Hepatocyte (in vitro differentiated cells): ENCODE data around the gene LRRFIP1. TPM values are rescaled to one million over a fixed set of nuclear protein-coding genes. Genes with fewer than 3 reads are reported as not detected.
A peak's percentile ranks its signal among the peaks of the same experiment; 100 is the strongest.
"Not testable (repeated sequence)": the region's sequence is repeated elsewhere in the genome, so short reads cannot be mapped to it uniquely, and the experiment has no call there.

ENCODE experiments used
- DNase-seq: peaks from one replicate; pipeline ENCODE4 v3.0.0-alpha.2; 2016; ENCODE audit warnings: low spot score
- H2AFZ ChIP-seq: fragments of 200-600 bp; sonication (generic); 2 replicates; pipeline ENCODE4 v1.6.0; 2016; ENCODE audit warnings: antibody characterized with exemption, mild to moderate bottlenecking
- H3K27ac ChIP-seq: fragments of 200-600 bp; sonication (generic); 2 replicates; pipeline ENCODE4 v1.5.1; 2016; ENCODE audit warnings: mild to moderate bottlenecking
- H3K27me3 ChIP-seq: fragments of 200-600 bp; sonication (generic); 2 replicates; pipeline ENCODE4 v1.6.1; 2016
- H3K36me3 ChIP-seq: fragments of 200-600 bp; sonication (generic); replicated peaks from 2 replicates; pipeline ENCODE4 v1.5.1; 2016; ENCODE audit warnings: low read depth; ENCODE audit not compliant: insufficient read depth
- H3K4me1 ChIP-seq: fragments of 200-600 bp; sonication (generic); 2 replicates; pipeline ENCODE4 v1.5.1; 2016; ENCODE audit warnings: mild to moderate bottlenecking, moderate library complexity; ENCODE audit not compliant: insufficient read depth
- H3K4me2 ChIP-seq: fragments of 200-600 bp; sonication (generic); 2 replicates; pipeline ENCODE4 v1.6.0; 2016
- H3K4me3 ChIP-seq: fragments of 200-600 bp; sonication (generic); 2 replicates; pipeline ENCODE4 v1.5.1; 2016; ENCODE audit warnings: mild to moderate bottlenecking
- H3K79me2 ChIP-seq: fragments of 200-600 bp; sonication (generic); 2 replicates; pipeline ENCODE4 v1.6.0; 2017; ENCODE audit warnings: mild to moderate bottlenecking
- H3K9me2 ChIP-seq: fragments of 200-600 bp; sonication (generic); replicated peaks from 2 replicates; pipeline ENCODE4 v1.6.0; 2017; ENCODE audit warnings: mild to moderate bottlenecking; ENCODE audit not compliant: insufficient read depth
- H3K9me3 ChIP-seq: fragments of 200-600 bp; sonication (generic); 2 replicates; pipeline ENCODE4 v1.5.1; 2016; ENCODE audit warnings: low read depth, mild to moderate bottlenecking
- H4K20me1 ChIP-seq: fragments of 200-600 bp; sonication (generic); 2 replicates; pipeline ENCODE4 v1.6.0; 2016; ENCODE audit warnings: mild to moderate bottlenecking; ENCODE audit not compliant: insufficient read depth, poor library complexity, severe bottlenecking
- CTCF ChIP-seq: fragments of 200-600 bp; sonication (generic); IDR thresholded peaks from 2 replicates; pipeline ENCODE4 v1.5.1; 2016; ENCODE audit warnings: antibody characterized with exemption, mild to moderate bottlenecking; ENCODE audit not compliant: poor library complexity
- EZH2 ChIP-seq: fragments of 200-600 bp; sonication (generic); IDR thresholded peaks from 2 replicates; pipeline ENCODE4 v1.6.1; 2016; ENCODE audit warnings: antibody characterized with exemption, mild to moderate bottlenecking, borderline replicate concordance
- EZH2phosphoT487 ChIP-seq: fragments of 200-600 bp; sonication (generic); IDR thresholded peaks from one replicate; pipeline ENCODE4 v1.6.1; 2018; ENCODE audit warnings: antibody characterized with exemption, mild to moderate bottlenecking, low read depth, moderate library complexity; ENCODE audit not compliant: unreplicated experiment, severe bottlenecking
- WGBS: methylation state at CpG from one replicate; pipeline ENCODE4 v1.1.6; 2016; ENCODE audit warnings: low lambda C conversion rate; ENCODE audit errors: missing lambda C conversion rate; 5-methylcytosine and 5-hydroxymethylcytosine counted together
- polyA plus RNA-seq: library from polyadenylated mRNA; unstranded; fragments of >200 nt; fragmentation: Nextera tagmentation; extraction: Ambion mirVana; gene quantifications from 2 replicates; pipeline ENCODE4 v1.2.1, GENCODE V29; 2016
- total RNA-seq: library from RNA; depleted of rRNA; stranded (reverse); fragments of >200 nt; gene quantifications from 2 replicates; pipeline ENCODE4 v1.2.3, GENCODE V29; 2014

Gene LRRFIP1
- total and polyA plus RNA-seq, 2 experiments from 2014 or later: 42.7 to 64.1 TPM

GRCh38 chr2:237604391-237604790 lies 23.0 kb upstream of the LRRFIP1 start:
- H3K4me1 ChIP-seq: peaks cover 33% of the 10 kb centered on the region
- no peak for DNase-seq
- H3K9me3 ChIP-seq: no peaks in the 10 kb centered on the region
- H3K27ac ChIP-seq: no peak overlapping the region
- no peaks in the 10 kb centered on the region for H4K20me1 ChIP-seq
- H3K27me3 ChIP-seq: no peaks in the 10 kb centered on the region
- 92% methylated on average over 11 of the region's 11 CpGs for WGBS
- no peak overlapping the region for H2AFZ ChIP-seq
- TF ChIP-seq EZH2 (no peak), EZH2phosphoT487 (no peak), CTCF (no peak)
- no peaks in the 10 kb centered on the region for H3K36me3 ChIP-seq
- no peak overlapping the region for H3K4me3 ChIP-seq
- H3K4me2 ChIP-seq: peak overlapping the region; percentile 60
- no peaks in the 10 kb centered on the region for H3K79me2 ChIP-seq
- no peaks in the 10 kb centered on the region for H3K9me2 ChIP-seq

GRCh38 chr2:237604960-237605359 lies 22.4 kb upstream of the LRRFIP1 start:
- Histone ChIP-seq H2AFZ (no peak overlapping the region), H3K9me3 (no peaks in the 10 kb centered on the region), H3K4me1 (peaks cover 29% of the 10 kb centered on the region), H4K20me1 (no peaks in the 10 kb centered on the region), H3K27ac (no peak overlapping the region), H3K27me3 (no peaks in the 10 kb centered on the region), H3K9me2 (no peaks in the 10 kb centered on the region), H3K4me2 (no peak overlapping the region), H3K4me3 (no peak overlapping the region), H3K79me2 (no peaks in the 10 kb centered on the region), H3K36me3 (no peaks in the 10 kb centered on the region)
- TF ChIP-seq EZH2phosphoT487 (no peak), CTCF (peak; percentile 25), EZH2 (no peak)
- DNase-seq: no peak
- WGBS: 89% methylated on average over 9 of the region's 9 CpGs

DNA sequence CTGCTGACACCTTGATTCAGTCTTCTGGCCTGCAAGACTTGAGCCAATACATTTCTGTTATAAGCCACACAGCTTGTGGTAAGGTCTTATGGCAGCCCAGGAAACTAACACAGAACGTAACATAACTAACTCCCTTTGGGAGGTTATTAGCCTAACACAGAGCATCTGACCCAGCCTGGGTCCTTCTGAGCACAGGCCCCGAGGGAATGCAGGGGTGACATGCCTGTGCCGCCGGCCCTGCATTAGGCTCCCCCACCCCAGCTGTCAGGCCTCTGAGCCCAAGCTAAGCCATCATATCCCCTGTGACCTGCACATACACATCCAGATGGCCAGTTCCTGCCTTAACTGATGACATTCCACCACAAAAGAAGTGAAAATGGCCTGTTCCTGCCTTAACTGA lies 20.9 kb upstream of the LRRFIP1 start:
- not testable (repeated sequence) for H3K9me3 ChIP-seq, H3K27me3 ChIP-seq, H2AFZ ChIP-seq, H3K9me2 ChIP-seq, H3K4me2 ChIP-seq, H3K79me2 ChIP-seq, H3K4me3 ChIP-seq, H4K20me1 ChIP-seq, H3K36me3 ChIP-seq, H3K27ac ChIP-seq, DNase-seq
- peaks cover 16% of the 10 kb centered on the region for H3K4me1 ChIP-seq
- whole genome bisulfite sequencing: 100% methylated on average over 4 of the region's 4 CpGs

- Histone ChIP-seq H2AFZ (no peak overlapping the region), H3K27ac (no peak overlapping the region), H3K27me3 (no peaks in the 10 kb centered on the region), H3K4me1 (peaks cover 39% of the 10 kb centered on the region), H3K4me2 (no peak overlapping the region), H3K79me2 (no peaks in the 10 kb centered on the region), H3K9me2 (no peaks in the 10 kb centered on the region), H4K20me1 (no peaks in the 10 kb centered on the region), H3K4me3 (no peak overlapping the region), H3K36me3 (no peaks in the 10 kb centered on the region), H3K9me3 (no peaks in the 10 kb centered on the region)
- WGBS: 85% methylated on average over 10 of the region's 10 CpGs
- TF ChIP-seq EZH2: no peak
- TF ChIP-seq EZH2phosphoT487: no peak
- no peak for DNase-seq
These were observed 14.6 kb upstream of the LRRFIP1 start for GRCh38 chr2:237612527-237613357.
